HepG2 (cell line): Measurements from ENCODE around the gene BBS5. TPM values are rescaled to one million over a fixed set of nuclear protein-coding genes. Genes with fewer than 3 reads are reported as not detected.

Experiments used
- AKAP8 ChIP-seq: sonication (generic); formaldehyde crosslinking; IDR thresholded peaks from 2 replicates; pipeline ENCODE4 v1.5.1; 2020; ENCODE audit warnings: mild to moderate bottlenecking, missing genetic modification reagents
- ASH2L ChIP-seq: fragments of 300-600, 200-600 bp; sonication (generic); IDR thresholded peaks from 2 replicates; pipeline ENCODE4 v1.7.0; 2017; ENCODE audit warnings: low read depth, mild to moderate bottlenecking, moderate library complexity, mixed read lengths, low read length; ENCODE audit not compliant: insufficient read length
- ATF7-NPFF ChIP-seq: sonication (generic); formaldehyde crosslinking; IDR thresholded peaks from 2 replicates; pipeline ENCODE4 v1.8.1; 2023; ENCODE audit warnings: mild to moderate bottlenecking, low read depth, missing genetic modification reagents, moderate library complexity
- CBFB ChIP-seq: sonication (generic); formaldehyde crosslinking; IDR thresholded peaks from 2 replicates; pipeline ENCODE4 v1.4.0; 2020; ENCODE audit warnings: missing genetic modification reagents
- CCDC6 ChIP-seq: sonication (generic); formaldehyde crosslinking; IDR thresholded peaks from 2 replicates; pipeline ENCODE4 v1.8.1; 2022; ENCODE audit warnings: mild to moderate bottlenecking, missing genetic modification reagents, moderate library complexity
- CSRNP2 ChIP-seq: sonication (generic); formaldehyde crosslinking; conservative IDR thresholded peaks from 2 replicates; pipeline ENCODE4 v1.8.0; 2022; ENCODE audit warnings: low read depth, missing genetic modification reagents
- FOSL2 ChIP-seq: sonication (generic); formaldehyde crosslinking; IDR thresholded peaks from 2 replicates; pipeline ENCODE4 v1.4.0; 2020; ENCODE audit warnings: missing genetic modification reagents
- FOXA1 ChIP-seq, 2 experiments: fragments of 450-650 bp in 1 of 2; sonication (generic) in 1 of 2; formaldehyde crosslinking in 1 of 2; IDR thresholded peaks; 2 replicates each; pipeline versions ENCODE4 v1.4.0 to v1.6.1; 2016 to 2020; ENCODE audit warnings: missing genetic modification reagents in 1 of 2
- HES4 ChIP-seq: sonication (generic); formaldehyde crosslinking; IDR thresholded peaks from 2 replicates; pipeline ENCODE4 v1.9.0; 2021; ENCODE audit warnings: mild to moderate bottlenecking, missing genetic modification reagents, borderline replicate concordance
- HNRNPK ChIP-seq: fragments of 200-400 bp; formaldehyde crosslinking; IDR thresholded peaks from 2 replicates; pipeline ENCODE4 v1.6.1; 2018; ENCODE audit warnings: low read length, low read depth, moderate library complexity, mild to moderate bottlenecking; ENCODE audit not compliant: poor library complexity, severe bottlenecking
- IRF2 ChIP-seq: IDR thresholded peaks from 2 replicates; pipeline ENCODE4 v1.6.1; 2018; ENCODE audit warnings: missing genetic modification reagents, missing compliant biosample characterization
- KDM1A ChIP-seq: IDR thresholded peaks from 2 replicates; pipeline ENCODE4 v1.6.1; 2016; ENCODE audit warnings: missing compliant biosample characterization
- POGZ ChIP-seq: sonication (generic); formaldehyde crosslinking; IDR thresholded peaks from 2 replicates; pipeline ENCODE4 v1.4.0; 2020; ENCODE audit warnings: mild to moderate bottlenecking, missing genetic modification reagents
- RBFOX2 ChIP-seq: fragments of 200-400 bp; formaldehyde crosslinking; IDR thresholded peaks from 2 replicates; pipeline ENCODE4 v1.6.1; 2017; ENCODE audit warnings: low read depth, mild to moderate bottlenecking, low read length
- REXO4 ChIP-seq: sonication (generic); formaldehyde crosslinking; IDR thresholded peaks from 2 replicates; pipeline ENCODE4 v1.8.0; 2022; ENCODE audit warnings: missing genetic modification reagents, mild to moderate bottlenecking, borderline replicate concordance
- SOX6 ChIP-seq, 2 experiments: fragments of 450-650 bp in 1 of 2; sonication (generic) in 1 of 2; formaldehyde crosslinking in 1 of 2; IDR thresholded peaks; 2 replicates each; pipeline versions ENCODE4 v1.4.0 to v1.6.1; 2017 to 2020; ENCODE audit warnings: antibody characterized with exemption in 1 of 2, mild to moderate bottlenecking in 1 of 2, missing genetic modification reagents in 1 of 2
- STAG1 ChIP-seq: sonication (generic); formaldehyde crosslinking; IDR thresholded peaks from 2 replicates; pipeline ENCODE4 v1.4.0; 2020; ENCODE audit warnings: missing genetic modification reagents
- TBL1XR1 ChIP-seq: fragments of 150-350 bp; IDR thresholded peaks from 2 replicates; pipeline ENCODE4 v1.6.1; 2014; ENCODE audit warnings: borderline replicate concordance, low read length; ENCODE audit not compliant: partially characterized antibody
- XBP1 ChIP-seq: sonication (generic); formaldehyde crosslinking; IDR thresholded peaks from 2 replicates; pipeline ENCODE4 v1.5.0; 2020; ENCODE audit warnings: missing genetic modification reagents
- ZBTB20 ChIP-seq: sonication (generic); formaldehyde crosslinking; IDR thresholded peaks from 2 replicates; pipeline ENCODE4 v1.8.1; 2023; ENCODE audit warnings: missing genetic modification reagents, low read depth, mild to moderate bottlenecking, borderline replicate concordance
- ZBTB25 ChIP-seq: IDR thresholded peaks from 2 replicates; pipeline ENCODE4 v1.6.1; 2018; ENCODE audit warnings: missing genetic modification reagents
- ZFP41 ChIP-seq: sonication (generic); formaldehyde crosslinking; IDR thresholded peaks from 2 replicates; pipeline ENCODE4 v1.4.0; 2020; ENCODE audit warnings: mild to moderate bottlenecking, missing genetic modification reagents, borderline replicate concordance
- ZKSCAN1 ChIP-seq: fragments of 150-350 bp; IDR thresholded peaks from 2 replicates; pipeline ENCODE4 v1.6.1; 2014; ENCODE audit warnings: low read length
- ZKSCAN5 ChIP-seq: sonication (generic); formaldehyde crosslinking; IDR thresholded peaks from 2 replicates; pipeline ENCODE4 v1.5.1; 2020; ENCODE audit warnings: mild to moderate bottlenecking, missing genetic modification reagents
- ZNF317 ChIP-seq: sonication (generic); formaldehyde crosslinking; IDR thresholded peaks from 2 replicates; pipeline ENCODE4 v1.5.0; 2020; ENCODE audit warnings: mild to moderate bottlenecking, missing genetic modification reagents
- ZNF557 ChIP-seq: sonication (generic); formaldehyde crosslinking; IDR thresholded peaks from 2 replicates; pipeline ENCODE4 v1.4.0; 2020; ENCODE audit warnings: missing genetic modification reagents
- ZNF619 ChIP-seq: sonication (generic); formaldehyde crosslinking; IDR thresholded peaks from 2 replicates; pipeline ENCODE4 v1.4.0; 2020; ENCODE audit warnings: mild to moderate bottlenecking, missing genetic modification reagents
- polyA plus RNA-seq, 8 experiments: library from polyadenylated mRNA; depleted of rRNA in 3 of 8; stranded (reverse) in 7 of 8; unstranded in 1 of 8; fragments of >200 nt; fragmentation: Illumina TruSeq in 4 of 8; extraction: Trizol in 4 of 8; gene quantifications; 2 replicates each; pipeline versions ENCODE4 v1.2.1 to v1.2.3, GENCODE V29; 2011 to 2016; ENCODE audit warnings: low read depth in 4 of 8, missing spikeins in 1 of 8, mixed read lengths in 1 of 8; ENCODE audit not compliant: insufficient read depth in 1 of 8
- total RNA-seq, 5 experiments: library from RNA; depleted of rRNA; stranded (reverse); fragments of >200 nt; fragmentation: Illumina TruSeq; extraction: Trizol; gene quantifications; 2 replicates each; pipeline ENCODE4 v1.2.3, GENCODE V29; 2016; ENCODE audit warnings: low read depth in 1 of 5
- TF ChIP-seq, protein P1 (sequence below): sonication (generic); formaldehyde crosslinking; IDR thresholded peaks from 2 replicates; pipeline ENCODE4 v1.4.0; 2020; ENCODE audit warnings: mild to moderate bottlenecking, missing genetic modification reagents

BBS5 gene
- total and polyA plus RNA-seq, 2 of the 13 experiments (the other 11 are each of a cell fraction or from before 2014, with no cell fraction given), result 1.8 to 4.5 TPM

- TF ChIP-seq CSRNP2, result no peak
- TF ChIP-seq POGZ (CRISPR knock-in tag), result peak; percentile 92
- peak; percentile 97 for TF ChIP-seq CCDC6
- TF ChIP-seq SOX6 (IDR thresholded peaks at IDR 0.05), result no peak
- TF ChIP-seq SOX6 (CRISPR knock-in tag; IDR thresholded peaks at IDR 0.05), result peak; percentile 73
- TF ChIP-seq CBFB (CRISPR knock-in tag), result peak; percentile 90; the same call in 1 of the 2 replicates
- no peak for TF ChIP-seq REXO4 (CRISPR knock-in tag)
- peak; percentile 63; the same call in 1 of the 2 replicates for TF ChIP-seq ZFP41
- TF ChIP-seq ZNF619, result peak; percentile 78; the same call in 1 of the 2 replicates
- TF ChIP-seq ZKSCAN1, result no peak
- peak; percentile 64 for TF ChIP-seq KDM1A
- TF ChIP-seq XBP1, result no peak
- TF ChIP-seq RBFOX2, result peak; percentile 90
- TF ChIP-seq ZBTB25 (CRISPR knock-in tag), result peak; percentile 55
- no peak for TF ChIP-seq FOXA1 (IDR thresholded peaks at IDR 0.05)
- 0 out of 2 replicates have a peak, but pooled peaks have one; percentile 5 for TF ChIP-seq FOXA1 (CRISPR knock-in tag; IDR thresholded peaks at IDR 0.05)
- peak; percentile 87 for TF ChIP-seq ZNF317
- no peak for TF ChIP-seq HNRNPK
- TF ChIP-seq ATF7-NPFF (CRISPR knock-in tag), result peak; percentile 72
- peak; percentile 72; the same call in 1 of the 2 replicates for TF ChIP-seq HES4 (CRISPR knock-in tag)
- TF ChIP-seq TBL1XR1, result peak; percentile 19
- TF ChIP-seq AKAP8 (CRISPR knock-in tag), result peak; percentile 75; the same call in 1 of the 2 replicates
- TF ChIP-seq ZNF557 (CRISPR knock-in tag), result 0 out of 2 replicates have a peak, but pooled peaks have one; percentile 80
- peak; percentile 88 for TF ChIP-seq ASH2L
- TF ChIP-seq IRF2, result peak; percentile 85
- TF ChIP-seq ZBTB20 (CRISPR knock-in tag), result peak; percentile 90; the same call in 1 of the 2 replicates
- peak; percentile 57 for TF ChIP-seq FOSL2 (CRISPR knock-in tag)
- TF ChIP-seq, protein P1, sequence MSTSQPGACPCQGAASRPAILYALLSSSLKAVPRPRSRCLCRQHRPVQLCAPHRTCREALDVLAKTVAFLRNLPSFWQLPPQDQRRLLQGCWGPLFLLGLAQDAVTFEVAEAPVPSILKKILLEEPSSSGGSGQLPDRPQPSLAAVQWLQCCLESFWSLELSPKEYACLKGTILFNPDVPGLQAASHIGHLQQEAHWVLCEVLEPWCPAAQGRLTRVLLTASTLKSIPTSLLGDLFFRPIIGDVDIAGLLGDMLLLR (CRISPR knock-in tag), result peak; percentile 87
- peak; percentile 77 for TF ChIP-seq STAG1 (CRISPR knock-in tag)
- TF ChIP-seq ZKSCAN5 (CRISPR knock-in tag), result peak; percentile 87
Measured at GRCh38 chr2:169479257-169480078, at the start of gene BBS5 (continued).
